Testis (tissue), 3 donors: ENCODE data around the gene RPL7L1. TPM values are rescaled to one million over a fixed set of nuclear protein-coding genes. Genes with fewer than 3 reads are reported as not detected.
"Not testable (repeated sequence)": the region's sequence is repeated elsewhere in the genome, so short reads cannot be mapped to it uniquely, and the experiment has no call there.

Experiments
- DNase-seq: peaks from one replicate; pipeline ENCODE4 v3.0.0-alpha.2; 2019
- H3K27ac ChIP-seq, 2 donors: fragments of 200-600 bp; sonication (generic); one replicate each; pipeline ENCODE4 v1.5.1; 2019
- H3K27me3 ChIP-seq: fragments of 200-600 bp; sonication (generic); one replicate; pipeline ENCODE4 v1.5.1; 2019
- H3K36me3 ChIP-seq: fragments of 200-600 bp; sonication (generic); one replicate; pipeline ENCODE4 v1.5.1; 2017; ENCODE audit warnings: low read depth; ENCODE audit errors: missing control alignments
- H3K4me1 ChIP-seq: fragments of 200-600 bp; sonication (generic); one replicate; pipeline ENCODE4 v1.5.1; 2019
- H3K4me3 ChIP-seq, 2 donors: fragments of 200-600 bp; sonication (generic); one replicate each; pipeline ENCODE4 v1.5.1; 2017 to 2019
- H3K9me3 ChIP-seq: fragments of 200-600 bp; sonication (generic); one replicate; pipeline ENCODE4 v1.5.1; 2017
- CTCF ChIP-seq, 3 experiments: fragments of 450-650 bp in 2 of 3; fragments of 200-600 bp in 1 of 3; sonication (generic) in 1 of 3; IDR thresholded peaks; one replicate each; pipeline ENCODE4 v1.5.1; 2016 to 2019; ENCODE audit warnings: antibody characterized with exemption in 3 of 3, mild to moderate bottlenecking in 2 of 3, moderate library complexity in 1 of 3
- POLR2A ChIP-seq: fragments of 450-650 bp; IDR thresholded peaks from one replicate; pipeline ENCODE4 v1.6.1; 2017; ENCODE audit warnings: antibody characterized with exemption, mild to moderate bottlenecking, moderate library complexity
- WGBS, 2 donors: methylation state at CpG; one replicate each; pipeline ENCODE4 v1.1.5; 2018; 5-methylcytosine and 5-hydroxymethylcytosine counted together
- intact Hi-C: fragments of 100-400 bp; cut with DNase I; formaldehyde crosslinking; loops from one replicate; pipeline ENCODE4 v1.15.1; 2023; ENCODE audit warnings: low total_unique reads
- polyA plus RNA-seq: library from polyadenylated mRNA; stranded (reverse); fragments of 350-450 nt; fragmentation: Illumina TruSeq; extraction: RNeasy Lipid Tissue Mini Kit (QIAGEN cat#74804); gene quantifications from one replicate; pipeline ENCODE4 v1.2.3, GENCODE V29; 2014; ENCODE audit warnings: low read depth, low replicate concordance; ENCODE audit not compliant: insufficient read depth
- total RNA-seq, 2 donors: library from RNA; depleted of rRNA; stranded (reverse); fragments of >200 nt; gene quantifications; one replicate each; pipeline ENCODE4 v1.2.3, GENCODE V29; 2016

The RPL7L1 gene
- total and polyA plus RNA-seq, 3 donors from 2014 or later: 51.4 to 66.8 (median 62.6) TPM

GRCh38 chr6:42889815-42890214 lies 10.4 kb downstream of the RPL7L1 start:
- Histone ChIP-seq H3K9me3 (no peaks in the 10 kb centered on the region), H3K27ac (peak overlapping the region in 1 of 2 donors; percentile 78), H3K4me1 (peaks cover 21% of the 10 kb centered on the region), H3K36me3 (no peaks in the 10 kb centered on the region), H3K27me3 (no peaks in the 10 kb centered on the region), H3K4me3 (peak overlapping the region; percentile 68 to 83)
- DNase-seq: no peak
- intact Hi-C loops: no loop called here
- 43 to 46% methylated on average over 4 of the region's 4 CpGs for WGBS, 2 donors
- no peak for TF ChIP-seq CTCF (IDR thresholded peaks at IDR 0.05)

- no peak for TF ChIP-seq CTCF (IDR thresholded peaks at IDR 0.05)
- TF ChIP-seq POLR2A: no peak
- intact Hi-C loops: no loop called here
- H3K4me1 ChIP-seq: peaks cover 21% of the 10 kb centered on the region
- 0 to 1% methylated on average over 40 to 47 of the region's 63 CpGs for WGBS, 2 donors
- H3K27me3 ChIP-seq: no peaks in the 10 kb centered on the region
- peak overlapping the region; percentile 68 to 83 for H3K4me3 ChIP-seq
- no peaks in the 10 kb centered on the region for H3K9me3 ChIP-seq
- H3K36me3 ChIP-seq: no peaks in the 10 kb centered on the region
- DNase-seq: peak; percentile 97
- H3K27ac ChIP-seq: peak overlapping the region; percentile 78 to 83
Observed at GRCh38 chr6:42890311-42891198, 11.1 kb downstream of the RPL7L1 start.

- intact Hi-C loops: no loop called here
- no peaks in the 10 kb centered on the region for H3K27me3 ChIP-seq
- WGBS, 2 donors: 33 to 36% methylated on average over 17 of the region's 17 CpGs
- no peaks in the 10 kb centered on the region for H3K36me3 ChIP-seq
- H3K9me3 ChIP-seq: no peaks in the 10 kb centered on the region
- peaks cover 21% of the 10 kb centered on the region for H3K4me1 ChIP-seq
- TF ChIP-seq CTCF (IDR thresholded peaks at IDR 0.05) (no peak), POLR2A (no peak)
- H3K27ac ChIP-seq: peak overlapping the region; percentile 78 to 83
- H3K4me3 ChIP-seq: peak overlapping the region; percentile 68 to 83
- no peak for DNase-seq
Observed at GRCh38 chr6:42891199-42891722, 11.8 kb downstream of the RPL7L1 start.

GRCh38 chr6:42894041-42894828 lies 14.8 kb downstream of the RPL7L1 start:
- Histone ChIP-seq H3K27ac (peak overlapping the region in 1 of 2 donors; percentile 71), H3K4me1 (peaks cover 21% of the 10 kb centered on the region)
- H3K27me3 ChIP-seq, intact Hi-C loops, H3K36me3 ChIP-seq, H3K9me3 ChIP-seq, H3K4me3 ChIP-seq: not testable (repeated sequence)
- 61 to 78% methylated on average over 19 of the region's 19 CpGs for WGBS, 2 donors
- peak; percentile 46 for DNase-seq

GRCh38 chr6:42896178-42896719 lies 16.8 kb downstream of the RPL7L1 start:
- intact Hi-C loops: no loop called here
- 78 to 82% methylated on average over 10 of the region's 10 CpGs for whole genome bisulfite sequencing, 2 donors

More at GRCh38 chr6:42896178-42896719, 16.8 kb downstream of the RPL7L1 start:
- H3K27me3 ChIP-seq: no peaks in the 10 kb centered on the region
- no peaks in the 10 kb centered on the region for H3K9me3 ChIP-seq
- H3K4me1 ChIP-seq: peaks cover 23% of the 10 kb centered on the region
- DNase-seq: no peak
- TF ChIP-seq CTCF (IDR thresholded peaks at IDR 0.05) (no peak), POLR2A (no peak)
- H3K36me3 ChIP-seq: no peaks in the 10 kb centered on the region
- no peak overlapping the region for H3K27ac ChIP-seq
- H3K4me3 ChIP-seq: no peak overlapping the region
